Measurements from ENCODE around the gene MYL10.

Gene MYL10

DNA sequence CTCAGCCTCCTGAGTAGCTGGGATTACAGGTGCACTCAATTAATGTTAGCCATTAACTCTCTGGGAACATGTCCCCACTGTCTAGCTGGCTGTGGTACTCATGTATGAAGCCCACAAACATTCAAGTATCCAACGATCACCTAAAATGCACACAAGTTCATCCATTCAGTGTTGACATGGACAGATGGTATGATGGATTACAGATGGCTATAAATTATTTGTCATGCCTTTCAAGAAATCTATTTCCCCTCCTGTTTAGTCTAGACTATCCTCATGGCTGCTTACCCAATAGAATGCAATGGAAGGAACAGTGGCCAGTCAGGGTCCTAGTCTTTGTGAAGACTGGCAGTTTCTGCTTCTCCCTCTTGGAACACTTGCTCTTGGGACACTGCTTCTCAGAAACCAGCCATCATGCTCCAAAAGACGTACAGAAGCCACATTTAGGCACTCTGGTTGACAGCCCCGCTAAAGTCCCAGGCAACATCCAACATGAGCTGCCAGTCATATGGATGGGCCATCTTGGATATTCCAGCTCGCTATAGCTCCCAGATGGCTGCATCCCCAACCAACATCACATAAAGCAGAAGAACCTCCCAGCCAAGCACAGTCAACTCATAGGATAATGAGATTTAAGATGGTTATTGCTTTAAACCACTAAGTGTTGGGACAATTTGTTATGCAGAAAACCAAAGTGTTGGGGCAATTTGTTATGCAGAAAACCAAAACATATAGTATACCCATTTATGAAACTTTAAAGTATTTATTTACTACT lies 33.1 kb downstream of the MYL10 start:
- no peak for DNase-seq

DNA sequence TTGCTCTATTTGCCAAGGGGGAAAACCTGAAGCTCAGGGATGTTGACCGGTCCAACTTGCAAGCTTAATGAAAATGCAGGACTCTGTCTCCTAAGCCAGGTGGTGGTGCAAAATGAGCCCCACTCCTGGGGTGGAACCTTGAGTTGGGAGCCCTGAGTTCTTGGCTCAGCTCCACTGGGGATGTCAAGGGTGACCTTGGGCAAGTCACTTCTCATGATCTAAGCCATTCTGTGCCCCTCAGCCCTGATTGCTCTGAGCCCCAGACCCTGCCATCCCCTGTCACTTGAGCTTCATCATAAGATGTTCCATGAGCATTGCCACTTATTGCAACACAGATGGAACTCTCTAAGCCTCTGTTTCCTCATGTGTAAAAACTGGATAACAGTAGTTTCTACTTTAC lies 33.9 kb downstream of the MYL10 start:
- DNase-seq, result no peak

DNA sequence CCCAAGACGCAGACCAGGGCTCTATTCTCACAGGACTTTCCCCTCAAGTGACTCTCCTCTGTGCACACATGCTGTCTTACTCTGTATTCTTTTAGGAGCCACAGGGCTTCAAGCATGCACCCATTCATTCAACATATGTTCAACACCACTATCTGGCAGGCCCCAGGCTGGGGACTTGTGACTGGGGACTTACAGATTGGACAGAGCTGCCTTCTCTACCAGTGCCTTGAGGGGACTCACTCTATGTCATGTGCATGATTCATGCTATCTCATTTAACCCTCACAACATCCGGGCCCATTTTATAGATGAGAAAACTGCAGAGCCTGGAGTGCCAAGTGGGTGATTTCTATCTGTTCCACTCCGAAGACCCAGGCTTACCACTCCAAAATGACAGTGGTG lies 34.3 kb downstream of the MYL10 start:
- DNase-seq, result no peak

DNA sequence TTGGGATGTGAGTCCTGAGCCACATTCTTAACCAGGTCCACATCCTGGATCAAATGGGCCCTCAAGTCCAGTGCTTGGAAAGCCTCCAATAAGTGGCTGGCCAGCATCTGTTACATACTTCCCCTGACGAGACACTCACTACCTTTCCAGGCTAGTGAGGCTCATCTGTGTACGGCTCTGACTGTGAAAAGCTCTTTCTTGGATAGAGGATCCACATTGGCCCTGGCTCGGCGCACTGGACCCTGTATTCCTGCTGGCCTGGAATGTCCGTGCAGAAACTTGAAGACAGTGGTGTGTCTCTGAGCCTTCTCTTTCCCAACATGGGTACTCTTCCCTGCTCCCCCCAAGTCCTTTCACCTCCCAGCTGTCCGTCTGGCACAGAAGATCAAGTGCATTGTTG lies 35.5 kb downstream of the MYL10 start:
- no peak for DNase-seq

DNA sequence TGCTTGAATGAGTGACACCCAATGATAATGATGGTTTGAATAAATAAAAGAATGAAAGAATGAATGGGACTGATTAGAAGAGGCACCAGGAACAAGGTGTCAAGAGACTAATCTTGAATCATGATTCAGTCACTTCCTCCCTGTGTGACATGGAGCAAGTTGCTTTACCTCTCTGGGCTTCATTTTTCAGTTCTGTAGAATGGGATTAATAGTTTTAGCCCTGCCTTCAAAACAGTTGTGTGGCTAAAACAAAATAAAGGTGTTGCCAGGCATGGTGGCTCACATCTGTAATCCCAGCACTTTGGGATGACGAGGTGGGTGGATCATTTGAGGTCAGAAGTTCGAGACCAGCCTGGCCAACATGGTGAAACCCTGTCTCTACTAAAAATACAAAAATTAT lies 37.6 kb downstream of the MYL10 start:
- no peak for DNase-seq

- no peak for DNase-seq
Measured at GRCh38 chr7:101590663-101591435, 38.2 kb downstream of the MYL10 start.

GRCh38 chr7:101589976-101590662 lies 39.0 kb downstream of the MYL10 start:
- no peak for DNase-seq

DNA sequence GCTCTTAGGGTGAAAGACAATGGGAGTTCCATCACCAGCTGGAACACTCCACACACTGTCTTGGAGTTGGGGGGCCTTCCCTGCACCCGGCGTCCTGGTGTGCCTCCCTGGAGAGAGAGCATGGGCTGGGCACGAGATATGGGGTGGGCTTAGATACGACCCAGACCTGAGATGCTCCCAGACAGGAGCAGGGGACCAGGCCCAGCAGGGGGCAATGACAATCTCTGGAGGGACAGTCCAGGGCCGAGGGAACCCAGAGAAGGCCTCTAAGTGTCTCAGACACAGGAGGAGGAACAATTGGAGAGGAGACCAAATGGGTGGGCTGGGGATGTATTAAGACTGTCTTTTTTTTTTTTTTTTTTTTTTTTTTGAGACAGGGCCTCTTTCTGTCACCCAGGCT lies 40.0 kb downstream of the MYL10 start:
- no peak for DNase-seq

GRCh38 chr7:101588131-101588935 lies 40.8 kb downstream of the MYL10 start:
- DNase-seq, result no peak

DNA sequence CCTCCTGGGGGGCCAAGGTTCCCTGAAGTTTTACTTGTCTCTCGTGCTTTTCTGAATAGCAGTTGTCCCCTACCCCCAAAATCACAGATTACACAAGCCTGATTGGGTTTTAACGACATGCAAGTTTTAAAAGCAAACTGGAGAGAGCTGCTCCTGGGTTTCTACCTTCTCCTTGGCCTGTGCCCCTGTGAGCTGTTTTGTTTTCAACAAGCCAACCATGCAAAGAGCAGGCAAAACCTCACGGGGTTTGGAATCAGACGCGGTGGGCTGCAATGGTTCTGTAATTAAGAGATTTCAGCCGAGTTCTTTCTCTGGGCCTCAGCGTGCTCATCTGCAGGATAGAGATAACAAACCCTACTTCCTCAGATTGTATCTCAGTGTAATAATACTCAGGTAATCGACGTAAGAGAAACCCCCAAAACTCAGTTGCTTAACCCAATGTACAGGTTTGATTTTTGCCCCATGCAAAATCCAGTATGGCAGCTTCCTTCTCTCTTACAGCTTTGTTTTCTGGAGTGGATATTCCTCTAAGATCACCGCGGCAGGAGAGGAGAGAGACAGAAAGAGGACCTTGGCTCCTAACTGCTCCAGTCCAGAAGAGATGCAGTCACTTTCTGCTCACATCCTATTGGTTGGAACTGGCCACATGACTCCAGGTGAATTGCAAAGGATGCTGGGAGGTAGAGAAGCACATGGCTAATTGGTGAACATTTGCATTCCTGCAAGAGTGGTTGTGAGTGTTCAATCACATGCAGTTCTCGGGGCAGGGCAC lies 42.0 kb downstream of the MYL10 start:
- DNase-seq, result no peak

- DNase-seq, result no peak
Measured at GRCh38 chr7:101586078-101586905, 42.8 kb downstream of the MYL10 start.

DNA sequence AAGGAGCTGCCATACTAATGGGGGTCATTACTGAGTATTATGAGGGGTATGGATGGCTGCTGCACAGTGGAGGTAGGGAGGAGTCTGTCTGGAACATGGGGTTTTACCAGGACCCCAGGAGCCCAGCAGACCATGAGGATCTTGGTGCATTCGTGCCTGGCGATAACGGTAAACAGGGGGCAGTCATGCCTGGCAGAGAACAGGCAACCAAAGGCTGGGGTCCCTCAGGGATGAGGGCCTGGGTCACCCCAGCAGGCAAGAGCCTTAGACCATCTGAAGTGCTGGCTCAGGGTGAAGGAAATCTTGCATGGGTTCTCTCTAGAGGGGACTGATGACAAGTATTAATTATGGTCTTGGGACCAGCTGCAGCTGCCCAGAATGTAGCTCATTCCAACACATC lies 46.1 kb downstream of the MYL10 start:
- no peak for DNase-seq

DNA sequence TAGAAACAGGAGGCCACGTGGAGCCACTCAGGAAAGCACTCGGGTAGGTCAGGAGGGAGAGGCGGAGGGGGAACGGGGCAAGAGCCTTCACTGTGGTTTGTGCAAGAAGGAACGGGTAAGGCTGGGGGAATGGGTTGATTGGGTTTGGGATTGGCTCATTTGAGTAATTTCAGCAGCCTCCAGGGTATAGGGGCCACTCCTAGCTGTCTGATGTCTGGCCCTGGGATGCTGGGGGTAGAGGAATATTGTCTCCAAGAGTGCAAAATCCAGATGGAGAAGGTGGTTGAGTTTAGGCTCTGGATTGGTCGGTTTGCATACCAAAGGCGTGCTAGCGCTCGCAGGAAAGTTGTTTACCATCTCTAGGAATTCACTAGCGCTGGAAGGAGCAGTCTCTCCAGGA lies 47.2 kb downstream of the MYL10 start:
- no peak for DNase-seq

DNA sequence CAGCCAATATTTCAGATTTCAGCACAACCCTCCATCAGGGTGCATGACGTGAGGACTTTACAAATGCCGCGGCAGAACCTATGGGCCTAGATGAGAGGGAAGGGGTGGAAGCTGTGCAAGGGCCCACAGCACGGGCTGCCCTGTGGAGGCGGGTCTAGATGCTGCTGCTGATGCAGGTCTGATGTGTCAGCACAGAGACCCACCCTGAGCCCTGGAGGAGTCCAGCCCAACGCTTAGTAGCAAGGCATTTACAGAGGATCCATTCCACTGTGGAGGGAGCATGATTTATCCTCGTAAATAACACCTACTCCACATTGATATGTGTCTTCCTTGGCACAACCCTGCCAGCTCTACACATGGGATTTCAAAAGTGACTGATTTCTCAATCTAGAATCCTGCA lies 48.5 kb downstream of the MYL10 start:
- DNase-seq, result no peak

GRCh38 chr7:101578552-101578951 lies 50.5 kb downstream of the MYL10 start:
- no peak for DNase-seq

DNA sequence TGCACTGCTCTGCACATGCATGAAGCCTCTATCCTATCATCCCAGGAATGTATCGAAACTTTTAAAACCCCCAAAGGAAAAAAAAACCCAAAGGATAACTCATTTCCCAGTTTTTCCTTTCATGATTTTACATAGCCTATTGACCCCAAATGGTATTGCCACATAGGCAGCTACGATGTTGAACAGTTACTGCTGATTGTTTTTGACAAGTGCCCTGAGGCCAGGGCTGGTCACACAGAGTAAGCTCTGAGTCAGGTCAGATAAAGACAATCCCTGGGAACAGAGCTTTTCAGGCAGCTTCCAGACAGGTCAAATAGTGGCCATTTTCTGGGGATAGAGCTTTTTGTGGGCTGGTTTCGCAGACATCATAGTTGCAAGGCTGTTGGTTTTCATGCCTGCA lies 52.1 kb downstream of the MYL10 start:
- no peak for DNase-seq

DNA sequence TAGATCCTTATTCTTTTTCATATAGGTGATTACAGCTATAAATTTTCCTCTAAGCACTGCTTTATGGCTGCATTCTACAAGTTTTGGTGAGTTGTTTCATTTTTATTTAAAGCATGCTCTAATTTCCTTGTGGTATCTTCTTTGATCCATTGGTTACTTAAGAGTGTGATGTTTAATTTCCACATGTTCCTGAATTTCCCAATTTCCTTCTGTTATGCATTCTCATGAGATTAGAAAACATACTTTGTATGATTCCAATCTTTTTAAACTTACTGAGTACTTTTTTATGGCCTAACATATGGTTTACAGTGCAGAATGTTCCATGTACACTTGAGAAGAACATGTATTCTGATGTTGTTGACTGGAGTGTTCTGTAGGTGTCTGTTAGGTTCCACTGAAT lies 53.4 kb downstream of the MYL10 start:
- DNase-seq, result no peak

GRCh38 chr7:101575168-101575567 lies 53.9 kb downstream of the MYL10 start:
- no peak for DNase-seq

DNA sequence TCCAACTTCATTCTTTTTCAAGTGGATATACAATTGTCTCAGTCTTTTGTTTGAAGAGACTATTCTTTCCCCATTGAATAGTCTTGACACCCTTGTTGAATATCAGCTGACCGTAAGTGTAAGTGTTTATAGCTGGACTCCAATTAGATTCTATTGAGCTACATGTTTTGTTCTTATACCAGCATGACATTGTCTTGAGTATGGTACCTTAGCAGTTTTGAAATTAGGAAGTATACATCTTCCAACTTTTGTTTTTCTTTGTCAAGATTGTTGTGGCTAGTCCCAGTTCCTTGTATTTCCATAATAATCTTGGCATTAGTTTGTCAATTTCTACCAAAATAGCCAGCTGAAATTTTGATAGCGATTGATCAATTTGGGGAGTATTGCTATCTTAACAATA lies 56.9 kb downstream of the MYL10 start:
- DNase-seq, result no peak

GRCh38 chr7:101567230-101567629 lies 61.9 kb downstream of the MYL10 start:
- DNase-seq, result no peak

DNA sequence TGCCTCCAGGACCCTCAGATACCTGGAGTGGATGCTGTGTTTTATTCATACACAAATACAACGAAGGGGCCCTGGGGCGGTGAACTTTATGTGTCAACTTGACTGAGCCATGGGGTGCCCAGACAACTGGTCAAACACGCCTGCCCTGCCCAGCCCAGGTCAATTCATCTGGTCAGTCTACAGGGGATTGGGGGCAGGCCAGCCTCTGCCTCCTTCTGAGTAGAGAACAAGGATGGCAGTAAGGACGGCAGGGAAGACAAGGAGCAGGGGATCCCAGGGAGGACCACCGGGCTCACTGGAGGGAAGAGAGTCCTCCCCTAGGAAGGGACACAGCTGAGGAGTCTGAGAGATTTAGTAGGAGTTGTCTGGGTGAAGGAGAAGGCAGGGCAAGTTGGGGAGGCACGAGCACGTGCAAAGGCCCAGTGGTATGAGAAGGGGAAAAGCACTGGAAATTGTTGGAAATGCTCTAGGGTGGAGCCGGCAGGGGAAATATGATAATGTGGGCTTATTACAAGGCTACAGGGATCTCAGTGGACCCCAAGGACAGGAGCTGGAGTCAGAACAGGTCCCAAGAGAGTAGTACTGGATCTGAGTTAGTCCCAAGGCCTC lies 63.4 kb downstream of the MYL10 start:
- no peak for DNase-seq

Data from activated CD4-positive, alpha-beta T cell treated with anti-CD3 and anti-CD28 coated beads for 48 hours (primary cell).